HL-60 (cell line): ENCODE measurements around the gene MVK.

Experiments
- DNase-seq, 2 experiments: peaks; one replicate each; pipeline ENCODE4 v3.0.0-alpha.2; 2010 to 2020; ENCODE audit warnings: low read depth in 1 of 2, low spot score in 1 of 2
- H3K27ac ChIP-seq: fragments of 250-450 bp; sonication (Bioruptor Pico); replicated peaks from 2 replicates; pipeline ENCODE4 v1.5.1; 2020; ENCODE audit warnings: mild to moderate bottlenecking, moderate library complexity
- H3K27me3 ChIP-seq: fragments of 250-450 bp; sonication (Bioruptor Pico); 2 replicates; pipeline ENCODE4 v1.5.1; 2021; ENCODE audit warnings: mild to moderate bottlenecking, moderate library complexity; ENCODE audit not compliant: insufficient read depth, poor library complexity, severe bottlenecking
- H3K4me3 ChIP-seq: replicated peaks from 2 replicates; pipeline ENCODE4 v1.5.1; 2011; ENCODE audit warnings: mild to moderate bottlenecking, control low read depth, low read length; ENCODE audit not compliant: insufficient read depth
- GABPA ChIP-seq: IDR thresholded peaks from 2 replicates; pipeline ENCODE4 v1.6.1; 2012; ENCODE audit warnings: low read depth
- POLR2AphosphoS5 ChIP-seq: IDR thresholded peaks from 2 replicates; pipeline ENCODE4 v1.6.1; 2012; ENCODE audit warnings: low read depth
- SPI1 ChIP-seq: IDR thresholded peaks from 2 replicates; pipeline ENCODE4 v1.6.1; 2012; ENCODE audit warnings: low read depth, mild to moderate bottlenecking, borderline replicate concordance
- TF ChIP-seq, protein P1 (sequence below): IDR thresholded peaks from one replicate; pipeline ENCODE4 v1.5.1; 2011; ENCODE audit warnings: low read length, control low read depth, inconsistent platforms; ENCODE audit not compliant: insufficient read depth
- TF ChIP-seq, protein P2 (sequence below): IDR thresholded peaks from 2 replicates; pipeline ENCODE4 v1.6.1; 2012; ENCODE audit warnings: low read depth; ENCODE audit not compliant: insufficient replicate concordance

Gene MVK

DNA sequence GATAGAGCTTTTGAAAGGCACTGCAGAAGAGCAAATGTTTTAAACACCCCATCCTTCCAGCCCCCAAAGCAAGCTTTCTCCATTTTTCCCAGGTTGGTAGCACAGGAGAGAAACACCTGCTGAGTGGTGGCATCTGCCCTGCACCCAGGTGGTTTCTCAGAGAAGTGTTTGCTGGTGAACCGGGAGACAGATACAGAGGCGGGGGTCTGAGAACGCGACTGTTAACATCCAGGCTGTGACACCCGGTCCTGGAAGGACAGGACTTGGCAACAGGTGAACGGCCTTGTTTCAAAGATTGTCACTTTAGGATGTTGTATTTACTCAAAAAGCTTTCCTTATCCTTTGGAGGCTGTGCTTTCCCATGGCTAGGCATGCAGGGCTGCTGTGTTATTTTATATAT lies 18.8 kb upstream of the MVK start:
- Histone ChIP-seq H3K27me3 (peaks cover 3% of the 10 kb centered on the region), H3K27ac (no peak overlapping the region), H3K4me3 (no peak overlapping the region)
- TF ChIP-seq, protein P1, sequence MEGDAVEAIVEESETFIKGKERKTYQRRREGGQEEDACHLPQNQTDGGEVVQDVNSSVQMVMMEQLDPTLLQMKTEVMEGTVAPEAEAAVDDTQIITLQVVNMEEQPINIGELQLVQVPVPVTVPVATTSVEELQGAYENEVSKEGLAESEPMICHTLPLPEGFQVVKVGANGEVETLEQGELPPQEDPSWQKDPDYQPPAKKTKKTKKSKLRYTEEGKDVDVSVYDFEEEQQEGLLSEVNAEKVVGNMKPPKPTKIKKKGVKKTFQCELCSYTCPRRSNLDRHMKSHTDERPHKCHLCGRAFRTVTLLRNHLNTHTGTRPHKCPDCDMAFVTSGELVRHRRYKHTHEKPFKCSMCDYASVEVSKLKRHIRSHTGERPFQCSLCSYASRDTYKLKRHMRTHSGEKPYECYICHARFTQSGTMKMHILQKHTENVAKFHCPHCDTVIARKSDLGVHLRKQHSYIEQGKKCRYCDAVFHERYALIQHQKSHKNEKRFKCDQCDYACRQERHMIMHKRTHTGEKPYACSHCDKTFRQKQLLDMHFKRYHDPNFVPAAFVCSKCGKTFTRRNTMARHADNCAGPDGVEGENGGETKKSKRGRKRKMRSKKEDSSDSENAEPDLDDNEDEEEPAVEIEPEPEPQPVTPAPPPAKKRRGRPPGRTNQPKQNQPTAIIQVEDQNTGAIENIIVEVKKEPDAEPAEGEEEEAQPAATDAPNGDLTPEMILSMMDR: no peak
- TF ChIP-seq, protein P2, sequence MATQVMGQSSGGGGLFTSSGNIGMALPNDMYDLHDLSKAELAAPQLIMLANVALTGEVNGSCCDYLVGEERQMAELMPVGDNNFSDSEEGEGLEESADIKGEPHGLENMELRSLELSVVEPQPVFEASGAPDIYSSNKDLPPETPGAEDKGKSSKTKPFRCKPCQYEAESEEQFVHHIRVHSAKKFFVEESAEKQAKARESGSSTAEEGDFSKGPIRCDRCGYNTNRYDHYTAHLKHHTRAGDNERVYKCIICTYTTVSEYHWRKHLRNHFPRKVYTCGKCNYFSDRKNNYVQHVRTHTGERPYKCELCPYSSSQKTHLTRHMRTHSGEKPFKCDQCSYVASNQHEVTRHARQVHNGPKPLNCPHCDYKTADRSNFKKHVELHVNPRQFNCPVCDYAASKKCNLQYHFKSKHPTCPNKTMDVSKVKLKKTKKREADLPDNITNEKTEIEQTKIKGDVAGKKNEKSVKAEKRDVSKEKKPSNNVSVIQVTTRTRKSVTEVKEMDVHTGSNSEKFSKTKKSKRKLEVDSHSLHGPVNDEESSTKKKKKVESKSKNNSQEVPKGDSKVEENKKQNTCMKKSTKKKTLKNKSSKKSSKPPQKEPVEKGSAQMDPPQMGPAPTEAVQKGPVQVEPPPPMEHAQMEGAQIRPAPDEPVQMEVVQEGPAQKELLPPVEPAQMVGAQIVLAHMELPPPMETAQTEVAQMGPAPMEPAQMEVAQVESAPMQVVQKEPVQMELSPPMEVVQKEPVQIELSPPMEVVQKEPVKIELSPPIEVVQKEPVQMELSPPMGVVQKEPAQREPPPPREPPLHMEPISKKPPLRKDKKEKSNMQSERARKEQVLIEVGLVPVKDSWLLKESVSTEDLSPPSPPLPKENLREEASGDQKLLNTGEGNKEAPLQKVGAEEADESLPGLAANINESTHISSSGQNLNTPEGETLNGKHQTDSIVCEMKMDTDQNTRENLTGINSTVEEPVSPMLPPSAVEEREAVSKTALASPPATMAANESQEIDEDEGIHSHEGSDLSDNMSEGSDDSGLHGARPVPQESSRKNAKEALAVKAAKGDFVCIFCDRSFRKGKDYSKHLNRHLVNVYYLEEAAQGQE: no peak
- no peak for DNase-seq

DNA sequence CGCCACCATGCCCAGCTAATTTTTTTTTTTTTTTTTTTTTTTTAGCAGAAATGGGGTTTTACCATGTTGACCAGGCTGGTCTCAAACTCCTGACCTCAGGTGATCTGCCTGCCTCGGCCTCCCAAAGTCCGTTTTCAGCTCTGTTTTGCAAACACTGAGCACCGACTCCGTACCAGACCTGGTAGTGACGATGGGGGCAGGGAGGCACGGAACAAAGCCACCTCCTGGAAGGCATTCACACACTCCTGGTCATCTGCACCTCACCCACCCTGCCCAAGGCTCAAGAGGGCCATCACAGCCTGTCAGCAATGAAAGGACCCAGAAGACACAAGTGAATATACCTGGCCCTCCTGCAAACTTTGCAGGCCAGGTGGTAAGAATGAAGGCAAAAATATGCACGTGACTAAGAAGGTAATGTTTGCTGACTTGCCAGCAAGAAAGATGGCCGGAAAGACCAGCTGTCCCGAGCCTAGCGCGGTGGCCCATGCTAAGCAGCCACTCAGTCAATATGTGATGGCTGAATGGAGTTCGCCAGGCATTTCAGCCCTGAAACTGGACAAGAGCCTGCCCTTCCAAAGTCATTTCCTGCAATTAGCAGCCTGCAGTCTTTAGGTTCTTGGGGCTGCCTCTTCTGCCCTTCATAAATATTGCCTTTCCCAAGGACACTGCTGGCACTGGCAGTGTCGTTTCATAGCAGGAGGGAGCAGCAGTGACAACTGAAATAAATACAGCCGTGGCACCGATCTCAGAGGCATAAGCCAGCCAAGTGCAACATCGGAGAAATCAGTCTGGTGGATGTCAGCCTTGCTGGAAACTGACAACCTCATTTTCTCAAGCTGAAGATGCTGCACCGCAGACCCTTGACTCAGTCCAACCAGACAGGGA lies 17.9 kb upstream of the MVK start:
- Histone ChIP-seq H3K27me3 (peaks cover 3% of the 10 kb centered on the region), H3K4me3 (no peak overlapping the region), H3K27ac (no peak overlapping the region)
- DNase-seq: no peak
- TF ChIP-seq SPI1 (no peak), POLR2AphosphoS5 (no peak), GABPA (no peak)
- TF ChIP-seq, protein P1: no peak
- TF ChIP-seq, protein P2: no peak

DNA sequence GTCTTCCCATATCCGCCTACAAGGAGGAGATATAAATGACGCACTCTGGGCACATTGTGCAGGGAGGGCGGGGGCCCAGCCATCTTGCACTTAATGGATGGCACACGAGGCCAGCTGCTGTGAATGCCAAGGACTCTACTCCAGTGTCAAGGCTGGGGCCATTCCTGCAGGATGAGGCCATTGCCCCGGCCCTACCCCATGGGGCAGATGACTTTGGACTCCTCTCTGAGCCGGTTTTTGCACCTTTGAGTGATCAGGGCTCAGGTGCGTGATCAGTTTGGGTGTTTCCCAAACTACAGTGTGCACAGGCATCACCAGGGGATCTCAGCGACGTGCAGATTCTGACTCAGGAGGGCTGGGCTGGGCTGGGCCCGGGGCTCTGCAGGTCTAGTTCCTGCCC lies 16.4 kb upstream of the MVK start:
- Histone ChIP-seq H3K4me3 (no peak overlapping the region), H3K27ac (no peak overlapping the region), H3K27me3 (peaks cover 3% of the 10 kb centered on the region)
- DNase-seq: no peak
- TF ChIP-seq GABPA (no peak), SPI1 (no peak), POLR2AphosphoS5 (no peak)
- TF ChIP-seq, protein P2: no peak
- TF ChIP-seq, protein P1: no peak
